ENCODE measurements around the gene HERC2.

The HERC2 gene

DNA sequence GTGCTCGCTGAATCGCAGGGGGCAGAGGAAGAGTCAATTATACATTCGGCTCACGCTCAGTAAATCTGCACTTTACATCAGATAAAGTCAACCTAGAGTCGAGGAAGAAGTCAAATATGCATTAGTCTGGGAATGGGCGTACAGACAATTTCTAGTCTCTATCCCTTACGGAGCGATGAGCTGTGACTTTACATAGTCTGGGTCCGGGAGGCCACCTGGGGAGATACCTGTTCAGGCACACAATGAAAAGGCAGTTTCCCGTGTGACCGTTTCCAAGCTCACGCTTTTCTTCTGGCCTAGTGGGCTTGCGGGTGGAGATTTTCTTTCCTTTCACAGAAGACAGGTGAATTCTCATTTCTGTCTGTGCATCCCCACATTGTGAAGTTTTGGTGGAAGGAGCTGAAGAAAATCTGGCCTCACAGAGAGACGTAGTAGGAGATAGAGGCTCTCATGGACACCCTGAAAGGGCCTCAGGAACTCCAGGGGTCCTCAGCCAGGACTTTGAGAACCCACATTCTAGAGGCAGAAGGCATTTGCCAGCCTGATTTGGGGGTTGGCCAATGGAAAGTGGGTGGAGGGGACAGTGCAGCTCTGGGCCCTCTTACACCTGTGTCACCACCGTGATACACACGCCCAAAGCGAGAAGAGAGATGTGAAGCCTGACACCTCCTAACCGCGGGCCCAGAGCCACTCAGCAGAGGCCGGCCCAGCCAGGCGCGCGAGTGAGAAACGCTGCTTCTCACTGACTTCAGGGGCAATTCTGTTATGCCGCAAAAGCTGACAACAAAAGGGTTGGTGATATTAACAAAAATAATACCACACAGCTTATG, 212.1 kb downstream of the HERC2 start:
- DNase-seq, result no peak

DNA sequence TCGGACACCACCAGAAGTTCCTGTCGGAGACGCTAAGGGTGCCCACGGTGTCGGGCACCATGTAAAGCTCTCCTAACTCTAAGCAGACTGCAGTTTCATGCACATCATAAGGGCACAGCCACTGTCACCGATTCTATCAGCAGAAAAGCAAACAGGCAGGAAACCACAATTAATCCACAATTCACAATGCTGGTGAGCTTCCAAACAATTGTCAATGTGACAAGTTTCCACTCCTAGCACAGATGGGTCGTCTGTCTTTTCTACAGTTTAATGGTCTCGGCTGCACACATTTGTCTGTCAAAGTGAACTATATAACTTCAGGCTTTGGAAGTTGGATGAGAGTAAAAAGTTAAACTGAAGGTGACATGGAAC, 214.1 kb downstream of the HERC2 start:
- no peak for DNase-seq

DNA sequence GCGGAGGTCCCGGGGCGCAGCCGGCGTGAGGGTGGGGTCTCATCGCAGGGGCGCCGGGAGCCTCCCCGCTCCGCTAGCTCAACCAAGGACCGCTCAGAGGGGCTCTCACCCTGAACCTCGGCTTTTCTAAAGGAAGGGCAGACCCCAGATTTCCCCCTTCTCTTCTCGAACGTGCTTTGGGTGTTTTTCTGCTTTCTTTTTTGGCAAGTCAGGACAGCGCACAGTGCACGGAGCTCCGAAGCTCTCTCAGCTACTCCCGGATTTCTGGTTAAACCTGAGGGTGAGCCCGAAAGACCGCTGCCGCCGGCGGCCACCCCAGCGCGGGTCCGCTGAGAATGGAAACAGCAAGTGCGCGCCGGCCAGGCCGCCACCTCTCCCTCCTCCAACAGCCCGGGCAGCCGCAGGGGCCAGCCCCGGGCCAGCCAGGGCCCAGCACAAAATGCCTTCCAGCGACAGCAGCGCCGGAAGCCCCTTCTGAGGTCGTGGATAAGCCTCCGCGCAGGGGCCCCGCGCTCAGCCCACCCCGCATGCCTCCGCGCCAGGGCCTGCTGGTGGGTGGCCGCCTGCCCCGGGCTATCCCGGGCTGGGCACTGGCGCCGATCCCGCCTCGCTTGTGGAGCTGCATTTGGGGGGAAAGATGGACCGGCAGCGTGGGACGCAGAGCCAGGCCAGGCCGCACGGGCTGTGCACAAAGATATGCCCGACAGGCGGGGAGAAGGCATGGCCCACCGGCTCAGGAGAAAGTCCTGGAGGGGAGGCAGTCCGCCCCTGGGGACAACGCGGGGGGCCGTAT, 214.7 kb downstream of the HERC2 start:
- DNase-seq, result peak; percentile 29

DNA sequence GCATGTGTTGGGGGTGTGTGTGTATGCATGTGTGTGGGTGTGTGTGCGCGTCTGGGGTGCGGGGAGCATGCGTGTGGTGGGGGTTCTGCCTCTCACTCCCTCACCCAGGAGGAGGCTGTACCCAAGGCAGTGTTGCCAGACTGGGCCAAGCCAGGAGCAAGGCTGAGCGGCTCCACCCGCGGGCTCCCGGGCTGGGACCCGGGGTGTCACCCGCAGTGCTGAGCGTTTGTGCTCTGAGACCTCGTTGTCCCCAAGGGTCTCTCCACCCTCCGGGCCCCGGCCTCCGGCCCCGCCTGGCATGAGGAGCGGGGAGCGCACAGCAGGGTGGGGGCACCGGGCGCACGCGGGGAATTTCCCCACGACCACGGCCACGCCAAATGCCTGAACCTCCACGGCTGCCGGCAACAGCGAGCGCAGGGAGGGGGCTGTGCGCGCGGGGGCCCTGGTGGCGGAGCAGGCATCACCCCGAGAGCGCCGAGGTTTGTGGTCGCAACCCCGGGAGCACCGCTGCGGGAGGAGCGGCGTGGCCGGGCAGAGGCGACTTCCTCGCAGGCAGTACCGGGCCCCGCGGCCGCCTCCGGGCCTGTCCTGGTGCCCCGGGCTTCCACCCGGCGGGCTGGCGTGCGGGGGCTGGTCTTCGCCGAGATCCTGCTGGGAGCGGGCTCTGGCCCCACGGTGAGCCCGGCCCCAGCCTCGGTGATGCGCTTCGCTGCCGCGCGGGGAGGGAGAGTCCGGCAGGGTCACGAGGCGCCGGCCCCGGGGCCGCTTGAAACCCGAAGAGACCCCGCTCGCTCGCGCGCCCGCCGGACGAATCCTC, 215.5 kb downstream of the HERC2 start:
- DNase-seq, result no peak

DNA sequence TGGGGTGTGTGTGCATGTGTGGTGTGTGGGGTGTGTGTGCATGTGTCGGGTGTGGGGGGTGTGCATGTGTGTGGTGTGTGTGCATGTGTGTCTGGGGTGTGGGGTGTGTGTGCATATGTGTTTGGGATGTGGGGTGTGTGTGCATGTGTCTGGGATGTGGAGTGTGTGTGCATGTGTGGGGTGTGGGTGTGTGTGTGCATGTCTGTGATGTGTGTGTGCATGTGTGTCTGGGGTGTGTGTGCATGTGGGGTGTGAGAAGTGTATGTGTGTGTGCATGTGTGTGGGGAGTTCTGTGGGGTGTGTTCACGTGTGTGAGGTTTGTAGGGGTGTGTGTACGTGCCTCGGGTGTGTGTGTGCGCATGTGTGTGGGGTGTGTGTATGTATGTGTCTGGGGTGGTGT, 216.2 kb downstream of the HERC2 start:
- no peak for DNase-seq

DNA sequence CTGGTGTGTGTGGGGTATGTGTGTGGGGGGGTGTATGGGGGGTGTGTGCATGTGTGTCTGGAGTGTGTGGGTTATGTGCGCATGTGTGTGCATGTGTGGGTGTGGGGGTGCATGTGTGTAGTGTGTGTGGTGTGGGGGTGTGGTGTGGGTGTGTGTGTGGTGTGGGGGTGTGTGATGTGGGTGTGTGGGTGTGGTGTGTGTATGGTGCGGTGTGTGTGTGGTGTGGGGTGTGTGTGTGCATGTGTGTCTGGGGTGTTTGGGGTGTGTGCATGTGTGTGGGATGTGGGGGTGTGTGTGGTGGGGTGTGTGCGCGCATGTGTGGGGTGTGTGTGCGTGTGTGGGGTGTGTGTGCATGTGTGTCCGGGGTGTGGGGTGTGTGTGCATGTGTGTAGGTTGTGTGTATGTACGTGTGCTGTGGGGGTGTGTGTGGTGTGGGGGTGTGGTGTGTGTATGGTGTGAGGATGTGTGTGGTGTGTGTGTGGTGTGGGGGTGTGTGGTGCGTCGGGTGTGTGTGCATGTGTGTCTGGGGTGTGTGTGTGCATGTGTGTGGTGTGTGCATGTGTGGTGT, 216.7 kb downstream of the HERC2 start:
- DNase-seq, result no peak

DNA sequence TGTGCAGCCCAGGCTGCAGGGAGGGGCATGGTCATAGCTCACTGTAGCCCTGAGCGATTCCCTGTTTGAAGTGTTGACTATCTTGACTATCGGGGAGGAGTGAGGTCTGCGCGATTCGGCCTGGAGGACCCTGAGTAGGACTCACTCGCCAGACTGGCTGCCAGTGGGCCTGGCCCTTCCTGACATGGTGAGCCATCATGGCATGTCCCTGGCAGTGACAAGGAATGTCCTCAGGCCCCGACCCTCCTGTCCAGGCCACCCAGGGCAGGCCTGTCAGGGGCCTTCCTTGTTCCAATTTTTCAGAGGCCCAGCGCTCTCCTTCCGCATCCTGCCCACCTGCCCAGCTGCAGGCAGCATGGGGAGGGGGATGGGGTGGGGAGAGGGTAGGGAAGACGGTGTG, 217.7 kb downstream of the HERC2 start:
- no peak for DNase-seq

DNA sequence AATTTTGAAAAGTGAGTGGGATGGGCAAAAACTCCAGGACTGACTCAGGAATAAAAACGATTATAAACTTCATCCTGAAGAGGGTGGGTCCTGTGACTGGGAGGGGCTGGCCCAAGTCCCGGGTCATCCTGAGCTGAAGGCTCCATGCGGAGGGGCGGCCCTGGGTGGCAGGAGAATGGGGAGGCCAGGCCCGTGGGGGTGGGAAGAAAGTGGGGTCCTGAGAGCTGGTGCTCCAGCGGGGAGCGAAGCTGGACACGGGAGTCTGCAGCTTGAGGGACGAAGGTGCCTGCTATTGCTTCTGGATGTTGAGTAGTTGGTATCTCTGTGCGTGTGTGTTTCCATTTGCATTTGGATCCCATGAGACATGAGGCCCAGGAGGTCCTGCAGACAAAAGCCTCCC, 218.1 kb downstream of the HERC2 start:
- DNase-seq, result no peak

DNA sequence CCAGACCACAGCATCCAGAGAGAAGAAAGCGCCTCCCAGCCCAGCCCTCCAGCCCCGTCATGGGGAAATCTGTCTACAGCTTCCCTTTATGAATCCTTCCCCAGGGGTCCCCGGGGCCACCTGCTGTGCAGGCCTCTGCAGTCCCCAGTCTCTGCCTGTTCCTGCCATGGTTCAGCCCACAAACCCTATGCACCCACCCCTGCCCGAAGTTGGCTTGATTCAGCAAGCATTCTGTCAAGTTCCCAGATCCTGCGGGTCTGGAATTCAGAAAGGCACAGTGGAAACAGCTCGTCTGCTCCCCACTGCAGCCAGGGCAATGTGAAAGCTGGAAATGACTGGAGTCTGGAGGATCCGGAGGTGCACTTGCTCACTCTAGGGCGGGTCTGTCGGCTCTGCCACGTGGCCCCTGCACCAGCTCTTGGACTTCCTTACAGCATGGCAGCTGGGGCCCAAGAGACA, 220.0 kb downstream of the HERC2 start:
- DNase-seq, result no peak

DNA sequence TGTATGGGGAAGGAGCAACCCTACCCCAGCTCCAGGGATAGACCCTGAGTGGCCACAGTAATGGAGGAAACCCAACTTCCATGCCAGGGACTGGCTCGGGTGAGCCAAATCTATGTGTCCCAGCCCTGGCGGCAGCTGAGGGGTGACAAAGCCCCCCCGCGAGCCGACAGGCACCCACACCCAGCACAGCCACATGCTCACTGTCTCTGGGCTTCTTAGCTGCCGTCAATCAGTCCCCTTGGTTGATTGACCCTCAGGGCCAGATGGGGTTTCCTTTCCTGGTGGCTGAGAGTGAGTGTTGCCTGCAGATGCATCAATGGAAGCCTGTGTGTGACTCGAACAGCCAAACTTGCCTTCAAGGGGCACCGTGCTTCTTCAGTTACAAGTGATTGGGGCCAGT, 220.8 kb downstream of the HERC2 start:
- no peak for DNase-seq

DNA sequence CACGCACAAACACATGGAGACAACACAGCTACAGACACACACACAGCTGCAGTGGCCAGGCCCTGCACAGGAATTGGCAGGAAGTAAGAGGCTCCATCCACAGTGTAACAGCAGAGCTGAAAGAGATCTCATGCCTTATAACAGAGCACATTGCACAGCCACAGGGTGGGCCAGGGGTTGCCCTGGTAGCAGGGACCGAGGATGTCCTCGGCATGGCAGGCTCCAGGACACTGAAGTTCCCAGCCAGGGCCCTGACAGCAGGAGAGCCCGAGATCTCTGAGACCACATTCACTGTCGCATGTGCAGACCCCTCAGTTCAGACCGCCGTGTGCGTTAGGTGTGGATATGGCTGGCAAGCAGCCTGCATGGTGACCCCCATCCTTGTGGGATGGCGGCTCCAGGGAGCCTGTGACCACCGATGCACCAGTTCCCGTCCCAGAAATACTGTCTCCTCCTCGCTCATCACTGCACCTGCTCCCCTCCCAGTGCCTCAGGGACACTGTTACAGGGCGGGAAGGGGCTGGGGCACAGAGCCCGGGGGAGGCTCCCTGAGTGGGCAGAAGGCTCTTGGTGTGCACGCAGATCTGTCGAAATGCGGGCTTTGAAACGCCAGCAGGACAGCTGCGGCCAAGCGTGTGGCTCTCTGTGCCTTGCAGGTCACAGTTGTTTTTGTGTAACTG, 221.3 kb downstream of the HERC2 start:
- DNase-seq, result no peak

DNA sequence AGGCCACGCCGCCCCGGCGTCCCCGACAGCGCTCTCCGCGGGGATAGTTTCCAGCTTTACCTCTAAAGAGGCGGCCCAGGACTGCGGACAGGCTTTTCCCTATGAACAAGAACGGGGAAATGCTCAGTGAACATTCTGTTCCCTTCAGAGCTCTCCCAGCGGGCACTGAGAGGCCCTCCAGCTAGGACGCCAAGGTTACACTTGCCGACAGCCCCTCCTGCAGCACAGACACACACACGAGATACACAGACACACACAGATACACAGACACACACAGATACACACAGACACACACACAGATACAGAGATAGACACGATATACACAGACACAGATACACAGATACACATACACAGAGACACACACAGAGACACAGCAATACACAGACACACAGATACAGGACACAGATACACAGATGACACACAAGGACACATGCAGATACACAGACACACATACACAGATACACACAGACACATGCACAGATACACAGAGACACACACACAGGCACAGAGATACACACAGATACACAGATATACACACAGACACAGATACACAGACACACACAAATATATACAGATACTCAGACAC, 222.3 kb downstream of the HERC2 start:
- no peak for DNase-seq

DNA sequence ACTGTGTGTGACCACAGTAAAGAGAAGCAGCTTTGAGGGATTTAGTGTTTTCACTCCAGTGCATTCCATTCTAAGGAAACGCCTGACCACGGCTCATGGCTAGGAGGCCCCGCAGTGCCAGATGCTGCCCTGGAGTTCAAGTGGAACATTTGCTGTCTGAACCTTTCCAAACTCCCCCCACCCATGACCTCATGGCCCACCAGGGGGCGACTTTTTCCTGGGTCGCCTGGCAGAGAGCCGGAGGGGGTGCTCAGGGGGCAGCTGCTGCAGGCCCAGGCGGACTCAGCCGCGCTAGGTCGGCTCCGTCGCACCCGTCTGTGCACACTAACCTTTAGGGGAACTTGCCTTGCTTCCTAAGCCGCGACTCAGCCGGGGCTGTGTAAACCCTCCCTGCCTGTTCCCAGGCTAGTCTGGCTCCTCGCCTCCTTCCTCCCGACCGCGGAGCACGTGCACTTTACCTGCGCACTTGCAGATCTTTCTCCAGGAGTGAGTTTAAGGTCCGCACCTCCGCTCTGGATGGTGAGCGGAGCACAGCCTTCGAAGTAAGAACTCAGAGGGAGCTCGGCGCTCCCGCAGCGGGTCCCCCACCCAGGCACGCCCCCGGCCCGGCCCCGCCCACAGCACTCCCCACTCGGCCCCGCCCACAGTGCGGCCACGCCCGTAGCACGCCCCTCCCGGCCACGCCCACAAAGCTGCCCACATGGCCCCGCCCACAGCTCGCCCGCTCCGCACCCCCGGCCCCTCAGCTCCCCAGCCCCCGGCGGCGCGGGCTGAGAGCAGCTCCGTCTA, 223.0 kb downstream of the HERC2 start, which contains the start of gene OCA2:
Gene OCA2, minus strand, starts transcription at position 550 of the 789 bp plus-strand sequence. CDS start 17,441 bp downstream, outside the sequence.
- DNase-seq, result peak; percentile 36

DNA sequence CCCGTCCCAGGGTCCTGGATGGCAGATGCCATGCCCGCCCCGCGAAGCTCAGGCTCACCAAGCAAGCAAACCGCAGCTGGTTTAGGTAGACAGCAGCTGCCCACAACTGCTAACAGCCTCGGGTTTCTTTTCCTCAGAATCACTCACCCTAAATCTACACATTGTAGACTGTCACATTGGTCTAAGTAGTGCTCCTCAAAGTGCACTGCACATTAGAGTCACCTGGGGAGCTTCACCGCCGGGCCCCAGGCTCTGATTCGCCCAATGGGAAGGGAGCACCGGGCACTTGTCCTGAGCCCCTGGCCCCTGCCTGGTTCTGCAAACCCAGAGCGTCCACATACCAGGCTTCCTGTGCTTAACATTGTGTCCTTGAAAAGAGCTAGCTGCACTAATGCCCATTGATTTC, 223.6 kb downstream of the HERC2 start:
- DNase-seq, result no peak

DNA sequence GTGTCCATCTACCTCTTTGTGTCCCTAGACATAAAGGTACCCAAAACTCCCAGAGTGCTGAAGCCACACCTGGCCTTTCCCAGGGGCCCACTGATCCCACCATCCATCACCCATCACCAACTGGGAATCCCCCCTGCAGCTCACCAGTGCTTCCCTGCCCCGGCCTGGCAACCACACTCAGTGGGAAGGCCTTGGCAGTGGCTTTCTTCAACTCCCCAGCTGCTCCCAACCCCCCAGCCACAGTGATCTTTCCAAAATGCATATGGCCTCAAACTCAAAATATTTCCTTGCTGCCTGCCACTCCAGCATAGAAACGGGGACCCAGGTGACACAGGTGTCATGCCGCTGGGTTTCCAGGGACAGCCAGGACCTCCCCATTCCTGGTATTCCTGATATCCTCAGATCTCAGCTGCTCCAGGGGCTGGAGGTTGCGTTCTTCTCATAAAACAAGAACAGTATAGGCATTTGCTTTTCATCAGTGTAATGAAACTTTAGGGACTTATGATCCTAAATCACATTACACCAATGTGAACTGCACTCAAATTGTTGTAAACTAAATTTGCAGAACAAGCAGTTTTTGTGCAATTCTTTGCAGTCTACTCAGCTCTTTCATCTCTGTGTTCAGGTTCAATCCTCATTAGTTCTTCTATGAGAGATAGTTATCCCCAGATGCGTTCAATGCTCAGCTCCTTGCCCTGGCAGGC, 224.2 kb downstream of the HERC2 start:
- DNase-seq, result no peak

DNA sequence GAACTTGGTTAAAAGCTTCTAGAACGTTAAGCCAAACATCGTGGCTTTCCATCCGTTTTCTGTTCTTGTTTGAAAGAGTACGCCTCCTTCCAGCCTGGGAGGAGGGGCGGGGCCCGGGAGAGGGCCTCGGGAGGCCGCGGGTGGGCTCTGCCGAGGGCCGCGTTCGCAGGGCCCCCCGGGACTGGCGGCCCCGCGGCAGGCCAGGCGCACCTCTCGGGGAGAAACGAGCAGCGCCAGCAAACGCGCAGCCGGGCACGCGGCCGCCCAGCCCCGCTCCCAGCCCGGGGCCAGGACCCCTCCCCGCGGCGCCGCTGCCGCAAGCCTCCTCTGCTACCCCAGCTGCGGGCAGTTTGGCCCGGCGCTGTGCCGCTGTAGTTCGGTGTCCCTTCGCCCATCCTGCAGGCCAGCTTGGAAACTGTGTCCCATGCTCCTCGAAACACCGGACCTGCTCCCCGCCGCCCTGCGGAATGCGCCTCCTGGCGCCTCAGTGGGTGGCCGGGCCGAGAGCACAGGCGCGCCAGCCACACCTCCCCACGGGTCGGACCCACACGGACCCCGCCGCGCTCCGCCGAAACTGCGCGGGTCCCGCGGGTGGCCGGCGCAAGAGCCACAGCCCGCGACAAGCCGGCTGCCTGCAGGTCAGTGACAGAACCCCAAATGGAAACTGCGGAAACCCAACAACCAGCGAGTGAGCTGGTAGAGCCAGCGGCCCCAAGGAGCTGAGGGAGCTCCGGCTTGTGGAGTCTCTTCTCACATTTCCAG, 225.1 kb downstream of the HERC2 start:
- no peak for DNase-seq

DNA sequence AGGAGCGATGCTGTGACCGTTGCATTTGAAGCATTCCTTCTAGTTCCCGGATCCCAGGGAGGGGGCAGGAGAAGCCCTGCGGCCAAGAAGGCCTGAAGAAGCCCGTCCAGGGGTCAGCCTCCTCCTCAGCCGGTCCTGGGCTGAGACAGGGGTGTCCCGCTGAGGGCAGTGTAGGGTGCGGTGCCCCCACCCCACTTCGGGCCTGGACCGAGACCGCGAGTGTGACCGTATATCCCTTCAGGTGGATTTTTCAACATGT, 225.6 kb downstream of the HERC2 start:
- no peak for DNase-seq

DNA sequence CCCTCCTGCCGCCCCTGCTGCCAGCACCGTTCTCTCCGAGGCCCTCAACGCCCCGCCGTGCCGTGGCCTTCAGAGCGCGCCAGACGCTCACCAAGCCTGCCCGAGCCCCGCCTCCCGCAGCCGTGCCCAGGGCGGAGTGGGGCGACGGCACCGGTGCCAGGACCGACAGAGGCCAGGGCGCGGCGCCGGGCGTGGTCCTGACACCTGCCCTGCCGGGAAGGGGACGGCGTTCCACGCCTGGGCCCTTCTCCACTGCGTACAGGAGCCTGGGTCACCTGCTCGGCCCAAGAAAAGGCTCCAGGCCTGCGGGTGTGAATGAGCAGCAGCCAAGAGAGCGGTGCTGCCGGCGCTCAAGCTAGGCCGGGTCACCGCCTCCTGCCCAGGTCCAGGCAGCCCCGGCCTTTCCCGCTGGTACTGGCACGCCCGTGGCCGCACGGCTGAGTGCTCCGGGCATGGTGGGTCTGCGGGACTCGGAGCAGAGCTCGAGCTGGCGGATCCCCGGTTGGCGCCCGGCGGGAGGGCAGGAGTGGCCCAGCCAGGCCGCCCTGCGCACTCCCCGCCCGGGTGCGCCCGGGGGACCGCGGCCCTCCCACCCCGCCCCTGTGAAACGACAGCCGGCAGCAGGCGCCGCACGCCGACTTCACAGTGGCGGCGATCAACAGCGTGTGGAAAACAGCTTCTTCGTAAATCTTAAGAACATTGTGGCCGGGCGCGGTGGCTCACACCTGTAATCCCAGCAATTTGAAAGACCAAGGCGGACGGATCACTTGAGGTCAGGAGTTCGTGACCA, 227.1 kb downstream of the HERC2 start:
- no peak for DNase-seq
